ENCODE measurements around the gene BCAT1. TPM values are rescaled to one million over a fixed set of nuclear protein-coding genes. Genes with fewer than 3 reads are reported as not detected.
"Not testable (repeated sequence)": the region's sequence is repeated elsewhere in the genome, so short reads cannot be mapped to it uniquely, and the experiment has no call there.

Gene BCAT1
- total RNA-seq, 1 donor from 2014 or later, result 103 TPM

- peak; percentile 73 for DNase-seq
Measured at GRCh38 chr12:24851883-24852282, 97.0 kb downstream of the BCAT1 start.

GRCh38 chr12:24851341-24851740 lies 97.6 kb downstream of the BCAT1 start:
- no peak for DNase-seq

GRCh38 chr12:24850496-24850895 lies 98.4 kb downstream of the BCAT1 start:
- peak; percentile 41 for DNase-seq

GRCh38 chr12:24848941-24849477 lies 99.9 kb downstream of the BCAT1 start:
- no peak for DNase-seq

GRCh38 chr12:24846689-24847088 lies 102.2 kb downstream of the BCAT1 start:
- no peak for DNase-seq

DNA sequence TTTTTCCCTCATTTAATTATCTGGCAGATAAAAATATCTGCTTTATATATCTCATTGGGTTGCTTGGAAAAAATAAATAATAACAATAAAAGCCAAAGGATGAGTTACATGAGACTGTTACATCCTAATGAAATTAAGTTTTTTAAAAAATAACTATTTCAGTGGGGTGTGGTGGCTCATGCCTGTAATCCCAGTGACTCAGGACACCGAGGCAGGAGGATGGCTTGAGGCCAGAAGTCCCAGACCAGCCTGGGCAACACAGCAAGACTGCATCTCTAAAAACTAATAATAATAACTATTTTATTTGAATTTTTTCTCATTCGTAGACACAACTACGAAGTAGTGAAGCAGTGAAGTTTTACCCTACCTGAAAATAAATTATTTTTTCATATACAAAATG lies 103.3 kb downstream of the BCAT1 start:
- DNase-seq, result no peak

GRCh38 chr12:24840046-24840800 lies 108.7 kb downstream of the BCAT1 start:
- no peak for DNase-seq

GRCh38 chr12:24839268-24839791 lies 109.6 kb downstream of the BCAT1 start:
- DNase-seq, result no peak

DNA sequence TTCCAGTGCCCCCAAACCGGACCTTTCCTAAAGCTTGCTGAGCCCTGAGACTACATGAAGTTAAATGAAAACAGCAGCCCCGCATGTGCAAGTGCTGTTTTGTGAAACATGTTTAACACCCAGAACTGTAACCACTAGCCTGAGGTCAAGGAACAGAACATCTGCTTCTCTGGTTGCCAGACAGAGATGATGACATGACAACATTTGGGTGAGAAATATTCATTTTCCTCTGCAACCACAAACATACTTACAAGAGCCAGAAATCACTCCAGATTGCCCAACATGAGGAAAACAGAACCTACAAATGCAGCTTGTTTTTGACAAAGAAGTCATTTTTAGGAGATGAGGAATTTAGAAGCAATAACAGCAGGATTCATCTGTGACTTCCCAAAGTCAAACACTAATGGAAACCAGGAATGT lies 110.4 kb downstream of the BCAT1 start:
- no peak for DNase-seq

DNA sequence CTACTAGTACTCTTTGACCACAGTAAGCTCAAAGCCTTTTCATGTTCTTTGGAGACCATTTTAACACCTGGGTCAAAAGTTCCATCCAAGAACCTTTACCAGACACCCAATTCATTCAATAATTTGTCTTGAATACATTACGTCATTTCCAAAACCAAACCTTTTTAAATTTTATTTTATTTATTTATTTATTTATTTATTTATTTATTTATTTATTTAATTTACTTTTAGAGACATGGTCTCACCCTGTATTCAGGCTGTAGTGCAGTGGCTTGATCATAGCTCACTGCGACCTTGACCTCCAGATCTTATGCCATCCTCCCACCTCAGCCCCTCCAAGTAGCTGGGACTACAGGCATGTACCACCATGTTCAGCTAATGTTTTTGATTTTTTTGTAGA lies 113.5 kb downstream of the BCAT1 start:
- no peak for DNase-seq

DNA sequence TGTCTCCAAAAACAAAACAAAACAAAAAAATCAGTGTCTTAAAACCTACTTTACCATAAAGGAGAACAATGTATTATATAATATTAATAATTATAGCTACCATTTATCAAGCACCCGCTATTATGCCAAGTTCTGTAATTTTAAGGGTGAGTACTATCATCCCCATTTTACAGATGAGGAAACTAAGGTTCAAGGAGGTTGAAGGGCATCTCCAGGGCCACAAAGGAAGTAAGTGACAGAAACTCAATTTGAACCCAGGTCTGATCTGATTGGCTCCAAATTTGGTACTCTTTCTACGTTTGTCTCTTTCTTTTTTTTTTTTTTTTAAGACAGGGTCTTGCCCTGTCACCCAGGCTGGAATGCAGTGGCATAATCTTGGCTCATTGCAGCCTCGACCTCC lies 115.4 kb downstream of the BCAT1 start:
- DNase-seq, result no peak

- DNase-seq, result no peak
Measured at GRCh38 chr12:24823808-24824515, 124.9 kb downstream of the BCAT1 start.

GRCh38 chr12:24822121-24822899 lies 126.6 kb downstream of the BCAT1 start:
- DNase-seq, result no peak

GRCh38 chr12:24821691-24822090 lies 127.2 kb downstream of the BCAT1 start:
- no peak for DNase-seq

GRCh38 chr12:24820872-24821271 lies 128.0 kb downstream of the BCAT1 start:
- DNase-seq, result peak; percentile 19

DNA sequence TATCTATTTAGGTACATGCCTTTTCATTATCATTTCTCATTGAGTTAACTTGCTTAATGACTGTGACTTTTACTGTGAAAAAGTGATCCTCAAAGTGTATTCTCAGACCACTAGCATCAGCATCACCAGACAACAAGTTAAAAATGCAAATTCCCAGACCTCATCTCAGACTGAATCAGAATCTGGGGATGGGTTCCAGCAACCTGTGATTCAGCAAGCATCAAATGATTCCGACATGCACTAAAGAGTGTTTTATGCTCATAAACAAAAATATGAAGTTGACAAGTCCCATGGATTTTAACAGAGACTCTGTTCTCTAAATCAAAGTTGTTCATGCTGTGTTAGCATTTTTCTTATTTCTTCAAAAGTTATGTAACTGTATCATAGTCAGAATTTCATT lies 130.6 kb downstream of the BCAT1 start:
- DNase-seq, result no peak

DNA sequence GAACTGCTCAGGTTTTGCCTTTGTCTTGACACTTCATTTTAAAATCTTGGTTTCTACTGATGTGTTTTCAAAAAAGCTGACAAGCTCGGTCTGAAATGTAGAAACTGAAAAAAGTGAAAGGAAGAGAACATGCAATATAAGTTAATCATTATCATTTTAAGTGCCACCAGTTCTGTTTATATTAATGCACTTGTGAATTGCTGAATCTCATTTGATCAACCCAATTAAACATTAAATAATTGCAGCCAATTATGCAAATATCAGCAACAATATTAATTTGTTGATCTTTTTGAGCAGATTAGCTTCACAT lies 133.8 kb downstream of the BCAT1 start:
- no peak for DNase-seq

- no peak for DNase-seq
Measured at GRCh38 chr12:24814379-24815113, 134.4 kb downstream of the BCAT1 start.

- no peak for DNase-seq
Measured at GRCh38 chr12:24810378-24810777, 138.5 kb downstream of the BCAT1 start.

DNA sequence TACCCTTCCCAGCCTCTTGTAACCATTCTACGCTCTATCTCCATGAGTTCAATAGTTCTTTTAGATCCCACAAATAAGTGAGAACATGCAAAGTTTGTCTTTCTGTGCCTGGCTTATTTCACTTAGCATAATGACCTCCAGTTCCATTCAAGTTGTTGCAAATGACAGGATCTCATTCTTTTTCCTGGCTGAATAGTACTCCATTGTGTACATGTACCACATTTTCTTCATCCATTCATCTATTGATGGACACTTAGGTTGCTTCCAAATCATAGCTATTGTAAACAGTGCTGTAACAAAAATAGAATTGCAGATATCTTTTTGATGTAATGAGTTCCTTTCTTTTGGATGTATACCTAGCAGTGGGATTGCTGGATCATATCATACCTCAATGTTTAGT lies 139.6 kb downstream of the BCAT1 start:
- not testable (repeated sequence) for DNase-seq

DNA sequence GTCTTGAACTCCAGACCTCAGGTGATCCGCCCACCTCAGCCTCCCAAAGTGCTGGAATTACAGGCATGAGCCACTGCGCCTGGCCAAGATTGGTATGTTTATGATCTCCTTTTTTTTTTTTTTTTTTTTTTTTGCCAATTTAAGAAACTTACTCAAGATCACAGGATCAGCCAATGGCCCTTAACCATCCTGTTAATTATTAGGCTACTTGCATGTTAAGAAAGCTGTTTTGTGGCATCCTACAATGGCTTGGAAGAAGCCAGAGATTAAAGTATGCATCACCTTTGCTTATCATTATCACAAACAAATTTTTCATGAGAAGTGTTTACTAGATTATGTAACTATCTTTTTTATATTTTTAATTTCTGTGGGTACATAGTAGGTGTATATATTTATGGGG lies 140.2 kb downstream of the BCAT1 start:
- no peak for DNase-seq

- no peak for DNase-seq
Measured at GRCh38 chr12:24806386-24806785, 142.5 kb downstream of the BCAT1 start.
